HG02610 (cell line): Measurements from ENCODE around the gene TEX11.
"Not testable (repeated sequence)": the region's sequence is repeated elsewhere in the genome, so short reads cannot be mapped to it uniquely, and the experiment has no call there.

Experiments
- ATAC-seq: cut with Tn5 transposase; IDR thresholded peaks from one replicate; pipeline ENCODE4 v1.9.1; 2021; ENCODE audit warnings: mild to moderate bottlenecking, moderate library complexity; ENCODE audit not compliant: unreplicated experiment

Gene TEX11

DNA sequence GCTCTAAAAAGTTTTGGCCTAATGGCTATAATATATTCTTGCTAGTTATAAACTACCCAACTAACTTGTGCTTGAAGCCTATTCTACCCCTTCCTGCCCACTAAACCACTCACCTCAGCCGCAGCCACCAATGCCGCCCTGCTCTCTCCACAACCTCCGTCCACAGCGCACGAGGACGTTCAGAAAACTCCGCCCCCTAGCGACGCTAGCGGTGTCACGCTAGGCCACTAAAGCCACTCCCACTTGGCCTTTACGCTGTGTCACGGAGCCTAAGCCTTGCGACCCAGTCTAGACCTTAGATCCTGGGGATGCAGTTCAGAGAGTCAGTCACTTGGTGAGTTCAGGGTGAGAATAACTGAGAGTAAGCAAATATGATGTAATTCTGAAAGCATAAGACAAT lies at the start of gene TEX11:
TEX11 (minus strand) TSS at position 171 of the 400 bp plus-strand sequence. CDS start 922 bp downstream, outside the sequence.
- ATAC-seq: no peak

DNA sequence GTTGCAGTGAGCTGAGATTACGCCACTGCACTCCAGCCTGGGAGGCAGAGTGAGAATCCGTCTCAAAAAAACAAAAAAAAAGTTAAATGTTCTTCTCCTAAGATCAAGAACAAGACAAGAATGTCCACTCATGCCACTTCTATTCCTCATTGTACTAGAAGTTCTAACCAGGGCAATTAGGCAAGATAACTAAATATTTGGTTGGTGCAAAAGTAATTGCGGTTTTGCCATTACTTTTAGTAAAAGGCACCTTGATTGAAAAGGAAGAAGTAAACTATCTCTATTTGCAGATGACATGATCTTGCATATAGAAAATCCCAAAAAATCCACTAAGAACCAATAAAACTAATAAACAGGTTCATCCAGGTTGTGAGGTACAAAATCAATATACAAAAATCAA lies 46.4 kb upstream of the TEX11 start:
- no peak for ATAC-seq

- no peak for ATAC-seq
Observed at GRCh38 chrX:70924294-70924911, 15.9 kb upstream of the TEX11 start.

DNA sequence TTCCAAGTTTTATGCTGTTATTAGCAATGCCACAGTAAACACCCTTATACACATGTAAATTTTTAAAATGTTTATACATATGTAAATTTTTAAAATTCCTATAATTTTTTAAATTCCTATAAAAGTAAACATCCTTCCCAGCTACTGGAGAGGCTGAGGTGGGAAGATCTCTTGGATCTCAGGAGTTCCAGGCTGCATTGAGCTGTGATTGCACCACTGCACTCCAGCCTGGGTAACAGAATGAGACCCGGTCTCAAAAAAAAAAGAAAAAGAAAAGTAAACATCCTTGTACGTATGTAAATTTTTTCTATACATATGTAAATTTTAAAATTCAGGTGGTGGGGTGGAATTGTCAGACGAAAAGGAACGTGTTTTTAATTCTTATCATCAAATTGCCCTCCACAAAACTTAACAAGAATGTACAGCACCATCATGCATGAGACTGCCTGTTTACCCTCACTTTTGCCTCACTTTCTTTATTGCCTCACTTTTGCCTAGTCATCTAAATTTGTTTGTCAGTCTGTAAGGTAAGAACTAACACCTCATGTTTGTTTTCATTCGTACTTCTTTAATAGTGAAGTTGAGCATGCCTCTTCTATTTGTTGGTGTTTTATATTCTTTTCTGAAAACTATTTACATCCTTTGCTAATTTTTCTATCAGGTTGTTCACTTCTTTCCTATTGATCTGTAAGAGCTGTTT lies 14.4 kb upstream of the TEX11 start:
- no peak for ATAC-seq

- no peak for ATAC-seq
Observed at GRCh38 chrX:70921709-70922352, 13.3 kb upstream of the TEX11 start.

- ATAC-seq: no peak
Observed at GRCh38 chrX:70916754-70917153, 8.2 kb upstream of the TEX11 start.

GRCh38 chrX:70907900-70908299 lies 611 bp downstream of the TEX11 start:
- ATAC-seq: no peak

- ATAC-seq: no peak
Observed at GRCh38 chrX:70901465-70901864, 7.0 kb downstream of the TEX11 start.

DNA sequence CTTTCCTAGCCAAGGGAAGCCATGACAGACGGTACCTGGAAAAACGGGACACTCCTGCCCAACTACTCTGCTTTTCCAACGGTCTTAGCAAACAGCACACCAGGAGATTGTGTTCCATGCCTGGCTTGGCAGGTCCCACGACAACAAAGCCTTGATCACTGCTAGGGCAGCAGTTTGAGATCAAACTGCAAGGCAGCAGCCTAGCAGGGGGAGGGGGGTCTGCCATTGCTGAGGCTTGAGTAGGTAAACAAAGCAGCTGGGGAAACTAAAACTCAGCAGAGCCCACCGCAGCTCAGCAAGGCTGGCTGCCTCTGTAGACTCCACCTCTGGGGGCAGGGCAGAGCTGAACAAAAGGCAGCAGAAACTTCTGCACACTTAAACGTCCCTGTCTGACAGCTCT lies 18.1 kb downstream of the TEX11 start:
- not testable (repeated sequence) for ATAC-seq

- peak; percentile 59 for ATAC-seq
Observed at GRCh38 chrX:70878902-70879301, 29.6 kb downstream of the TEX11 start.

DNA sequence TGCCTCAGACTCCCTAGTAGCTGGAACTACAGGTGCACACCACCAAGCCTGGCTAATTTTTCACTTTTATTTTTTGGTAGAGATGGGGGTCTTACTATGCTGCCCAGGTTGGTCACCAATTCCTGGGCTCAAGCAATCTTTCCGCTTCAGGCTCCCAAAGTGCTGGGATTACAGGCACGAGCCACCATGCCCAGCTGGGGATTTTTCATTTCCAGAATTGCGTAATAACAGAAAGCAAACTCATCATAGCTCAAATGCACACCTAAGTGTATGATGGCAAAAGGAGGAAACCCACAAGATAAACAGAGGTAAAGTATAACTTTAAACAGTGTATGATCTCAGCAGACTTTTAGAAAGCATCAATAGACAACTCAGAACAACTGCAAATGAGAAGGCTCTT lies 56.2 kb downstream of the TEX11 start:
- ATAC-seq: no peak

DNA sequence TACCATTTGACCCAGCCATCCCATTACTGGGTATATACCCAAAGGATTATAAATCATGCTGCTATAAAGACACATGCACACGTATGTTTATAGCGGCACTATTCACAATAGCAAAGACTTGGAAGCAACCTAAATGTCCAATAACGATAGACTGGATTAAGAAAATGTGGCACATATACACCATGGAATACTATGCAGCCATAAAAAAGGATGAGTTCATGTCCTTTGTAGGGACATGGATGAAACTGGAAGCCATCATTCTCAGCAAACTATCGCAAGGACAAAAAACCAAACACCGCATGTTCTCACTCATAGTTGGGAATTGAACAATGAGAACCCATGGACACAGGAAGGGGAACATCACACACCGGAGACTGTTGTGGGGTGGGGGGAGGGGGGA lies 64.4 kb downstream of the TEX11 start:
- not testable (repeated sequence) for ATAC-seq

DNA sequence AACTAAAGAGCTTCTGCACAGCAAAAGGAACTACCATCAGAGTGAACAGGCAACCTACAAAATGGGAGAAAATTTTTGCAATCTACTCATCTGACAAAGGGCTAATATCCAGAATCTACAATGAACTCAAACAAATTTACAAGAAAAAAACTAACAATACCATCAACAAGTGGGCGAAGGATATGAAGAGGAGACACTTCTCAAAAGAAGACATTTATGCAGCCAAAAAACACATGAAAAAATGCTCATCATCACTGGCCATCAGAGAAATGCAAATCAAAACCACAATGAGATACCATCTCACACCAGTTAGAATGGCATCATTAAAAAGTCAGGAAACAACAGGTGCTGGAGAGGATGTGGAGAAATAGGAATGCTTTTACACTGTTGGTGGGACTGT lies 64.9 kb downstream of the TEX11 start:
- ATAC-seq: not testable (repeated sequence)

DNA sequence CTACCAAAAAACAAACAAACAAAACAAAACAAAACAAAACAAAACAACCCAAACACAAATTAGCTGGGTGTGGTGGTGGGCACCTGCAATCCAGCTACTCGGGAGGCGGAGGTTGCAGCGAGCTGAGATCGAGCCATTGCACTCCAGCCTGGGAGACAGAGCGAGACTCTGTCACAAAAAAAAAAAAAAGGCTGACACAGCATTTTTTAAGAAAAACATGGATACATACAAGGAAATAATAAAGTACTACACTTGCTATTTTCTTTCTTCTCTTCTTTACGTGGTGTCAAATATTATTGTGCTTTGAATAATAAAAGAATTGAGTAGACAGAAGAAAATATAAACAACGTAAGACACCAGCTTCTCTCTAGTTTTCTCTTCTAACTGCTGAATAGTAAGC lies 73.9 kb downstream of the TEX11 start:
- ATAC-seq: no peak

DNA sequence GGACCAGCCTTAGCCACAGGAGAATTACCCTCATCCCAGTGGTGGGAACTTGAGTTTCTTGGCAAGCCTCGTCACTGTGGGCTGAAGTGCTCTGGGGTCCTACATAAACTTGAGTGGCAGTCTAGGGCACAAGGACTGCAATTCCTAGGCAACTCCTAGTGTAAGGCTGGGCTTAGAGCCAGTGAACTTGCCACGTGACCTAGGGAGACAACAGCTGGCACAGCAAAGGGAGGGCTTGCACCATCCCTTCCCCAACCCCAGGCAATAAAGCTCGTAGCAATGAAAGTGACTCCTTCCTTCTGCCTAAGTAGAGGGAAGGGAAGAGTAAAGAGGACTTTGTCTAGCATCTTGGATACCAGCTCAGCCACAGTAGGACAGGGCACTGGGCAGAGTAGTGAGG lies 81.8 kb downstream of the TEX11 start:
- no peak for ATAC-seq

- ATAC-seq: no peak
Observed at GRCh38 chrX:70825366-70825765, 83.1 kb downstream of the TEX11 start.

DNA sequence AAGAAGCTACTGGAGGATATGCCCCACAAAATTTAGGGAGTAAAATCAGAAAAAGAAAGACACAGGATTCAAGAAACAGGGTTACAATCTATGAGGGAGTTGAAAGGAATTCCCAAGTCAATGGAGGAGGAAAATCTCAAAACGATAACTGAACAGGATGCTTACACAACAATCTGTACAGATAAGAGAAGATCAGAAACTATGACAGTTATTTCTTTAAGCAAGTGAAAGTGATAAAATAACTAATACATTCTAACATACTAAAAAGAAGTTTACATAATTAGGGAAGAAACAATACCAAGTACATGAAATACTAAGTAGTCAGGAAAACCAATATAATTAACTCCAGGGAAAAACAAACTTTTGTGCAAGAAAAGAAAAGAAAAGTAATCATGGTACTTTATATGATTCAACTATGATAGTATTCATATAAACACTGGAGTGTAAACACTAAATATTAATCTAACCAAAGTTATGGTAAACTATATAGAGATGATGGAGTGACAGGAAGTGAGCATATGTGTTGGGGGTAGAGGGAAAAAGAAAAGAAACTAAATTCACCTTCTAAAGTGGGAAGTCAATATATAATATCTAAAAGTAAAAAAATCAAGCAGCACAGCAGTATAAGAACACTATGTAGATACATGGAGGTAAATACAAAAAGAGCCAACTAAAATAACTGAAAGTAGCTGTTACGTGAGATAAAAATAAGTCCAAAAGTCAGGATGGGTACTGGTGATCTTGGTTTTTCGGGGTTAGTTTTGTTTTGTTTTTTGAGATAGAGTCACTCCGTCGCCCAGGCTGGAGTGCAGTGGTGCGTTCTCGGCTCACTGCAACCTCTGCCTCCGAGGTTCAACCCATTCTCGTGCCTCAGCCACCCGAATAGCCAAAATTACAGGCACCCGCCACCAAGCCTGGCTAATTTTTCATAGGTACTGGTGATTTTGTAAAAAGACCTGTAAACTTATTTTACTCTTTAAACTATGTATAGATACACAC lies 99.3 kb downstream of the TEX11 start:
- no peak for ATAC-seq

- no peak for ATAC-seq
Observed at GRCh38 chrX:70806081-70806480, 102.4 kb downstream of the TEX11 start.

GRCh38 chrX:70796742-70797141 lies 111.8 kb downstream of the TEX11 start:
- not testable (repeated sequence) for ATAC-seq

GRCh38 chrX:70774223-70774622 lies 134.3 kb downstream of the TEX11 start:
- ATAC-seq: no peak

DNA sequence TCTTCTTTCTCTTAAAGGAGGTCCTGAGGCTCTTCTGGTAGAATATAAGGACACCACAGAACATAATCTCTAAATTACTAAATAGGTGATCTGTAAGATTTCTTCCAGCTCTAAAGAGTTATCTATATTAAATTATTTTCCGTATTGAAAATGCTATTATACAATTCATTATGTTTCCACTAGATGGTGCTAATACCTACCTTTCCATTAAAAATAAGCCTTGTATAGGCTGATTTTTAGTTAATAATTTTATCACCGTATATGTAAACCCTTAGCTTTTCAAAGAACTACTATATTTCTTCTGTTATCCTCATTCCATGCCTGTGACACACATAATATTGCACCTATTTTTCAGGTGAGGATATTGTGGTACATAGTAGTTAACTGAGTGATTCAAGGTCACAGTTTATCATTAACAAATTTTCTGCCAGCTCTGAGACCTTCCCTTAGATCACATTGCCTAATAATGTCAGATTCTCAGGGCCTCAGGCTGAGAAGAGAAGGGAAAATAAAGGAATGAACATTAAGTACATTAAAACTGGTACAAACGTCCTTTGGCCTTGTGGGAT lies 138.8 kb downstream of the TEX11 start:
- no peak for ATAC-seq
